Neural cell (in vitro differentiated cells): ENCODE data around the gene PER1. TPM values are rescaled to one million over a fixed set of nuclear protein-coding genes. Genes with fewer than 3 reads are reported as not detected.

Experiments
- H2AFZ ChIP-seq: fragments of 200-600, 300-800 bp; sonication (generic), shearing (Covaris generic); 2 replicates; pipeline ENCODE4 v1.6.0; 2014; ENCODE audit warnings: low read depth, mild to moderate bottlenecking, antibody characterized with exemption, low read length, moderate library complexity
- H3F3A ChIP-seq: fragments of 200-600 bp; shearing (Covaris generic); 2 replicates; pipeline ENCODE4 v1.6.1; 2016; ENCODE audit warnings: mild to moderate bottlenecking, moderate library complexity, mixed read lengths, antibody characterized with exemption, low read length; ENCODE audit not compliant: insufficient read depth, poor library complexity, severe bottlenecking
- H3K27ac ChIP-seq: fragments of 200-600, 300-800 bp; sonication (generic), shearing (Covaris generic); 2 replicates; pipeline ENCODE4 v1.5.1; 2014; ENCODE audit warnings: mild to moderate bottlenecking, low read length, moderate library complexity
- H3K27me3 ChIP-seq: fragments of 300-800, 200-600 bp; sonication (generic), shearing (Covaris generic); 2 replicates; pipeline ENCODE4 v1.6.0; 2014; ENCODE audit warnings: mild to moderate bottlenecking, low read depth, low read length, moderate library complexity; ENCODE audit not compliant: insufficient read depth
- H3K36me3 ChIP-seq: fragments of 300-800, 200-600 bp; sonication (generic), shearing (Covaris generic); 2 replicates; pipeline ENCODE4 v1.5.1; 2014; ENCODE audit warnings: mild to moderate bottlenecking, antibody characterized with exemption, low read length, moderate library complexity; ENCODE audit not compliant: insufficient read depth
- H3K4me2 ChIP-seq: fragments of 300-800, 200-600 bp; sonication (generic), shearing (Covaris generic); 2 replicates; pipeline ENCODE4 v1.6.0; 2014; ENCODE audit warnings: mild to moderate bottlenecking, low read length
- H3K4me3 ChIP-seq: fragments of 300-800, 200-600 bp; sonication (generic), shearing (Covaris generic); 2 replicates; pipeline ENCODE4 v1.5.1; 2014; ENCODE audit warnings: mild to moderate bottlenecking, low read length, moderate library complexity
- H3K79me2 ChIP-seq: fragments of 200-600 bp; shearing (Covaris generic); replicated peaks from 2 replicates; pipeline ENCODE4 v1.6.0; 2014; ENCODE audit warnings: mild to moderate bottlenecking, low read length, moderate library complexity; ENCODE audit not compliant: insufficient read depth
- H3K9ac ChIP-seq: fragments of 300-800, 200-600 bp; sonication (generic), shearing (Covaris generic); 2 replicates; pipeline ENCODE4 v1.6.1; 2016; ENCODE audit warnings: mild to moderate bottlenecking, low read length, mixed read lengths
- H3K9me2 ChIP-seq: fragments of 200-600 bp; shearing (Covaris generic); 2 replicates; pipeline ENCODE4 v1.6.1; 2016; ENCODE audit warnings: mild to moderate bottlenecking, low read length, mixed read lengths; ENCODE audit not compliant: insufficient read depth
- H3K9me3 ChIP-seq: fragments of 200-600, 300-800 bp; sonication (generic), shearing (Covaris generic); 2 replicates; pipeline ENCODE4 v1.6.1; 2016; ENCODE audit warnings: mild to moderate bottlenecking, mixed run types, low read length, moderate library complexity, mixed read lengths
- H4K20me1 ChIP-seq: fragments of 200-600 bp; shearing (Covaris generic); 2 replicates; pipeline ENCODE4 v1.6.1; 2016; ENCODE audit warnings: mild to moderate bottlenecking, mixed run types; ENCODE audit not compliant: insufficient read depth
- CTCF ChIP-seq: fragments of 450-650 bp; IDR thresholded peaks from 2 replicates; pipeline ENCODE4 v1.5.1; 2014; ENCODE audit warnings: antibody characterized with exemption, mild to moderate bottlenecking, moderate library complexity; ENCODE audit not compliant: poor library complexity, severe bottlenecking
- EP300 ChIP-seq: fragments of 450-650 bp; conservative IDR thresholded peaks from 2 replicates; pipeline ENCODE4 v1.6.1; 2014; ENCODE audit warnings: antibody characterized with exemption, mild to moderate bottlenecking, moderate library complexity; ENCODE audit not compliant: poor library complexity, severe bottlenecking
- POLR2AphosphoS5 ChIP-seq: IDR thresholded peaks from 2 replicates; pipeline ENCODE4 v1.6.1; 2012
- REST ChIP-seq: IDR thresholded peaks from 2 replicates; pipeline ENCODE4 v1.6.1; 2012; ENCODE audit warnings: borderline replicate concordance
- SMC3 ChIP-seq: fragments of 450-650 bp; conservative IDR thresholded peaks from 2 replicates; pipeline ENCODE4 v1.6.1; 2014; ENCODE audit warnings: antibody characterized with exemption, mild to moderate bottlenecking, moderate library complexity; ENCODE audit not compliant: poor library complexity
- polyA plus RNA-seq: library from polyadenylated mRNA; depleted of rRNA; stranded (reverse); fragments of >200 nt; gene quantifications from 2 replicates; pipeline ENCODE4 v1.2.3, GENCODE V29; 2014

PER1 gene
- polyA plus RNA-seq, 1 donor from 2014 or later: 1.9 TPM

DNA sequence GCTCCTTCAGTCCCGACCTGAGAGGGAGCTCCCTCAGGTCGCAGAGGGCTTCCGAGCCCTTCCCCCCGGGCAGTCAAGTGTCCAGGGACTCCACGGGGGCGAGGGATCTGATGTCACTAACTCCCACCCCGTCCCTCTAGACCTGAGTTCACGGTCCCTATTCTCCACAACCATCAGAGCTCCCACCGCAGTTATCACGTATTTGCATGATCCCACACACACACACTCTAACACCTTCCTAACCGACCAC is 3.7 kb upstream of the PER1 start:
- Histone ChIP-seq H3K27ac (peak overlapping the region; percentile 75), H2AFZ (no peak overlapping the region), H3K9ac (peak overlapping the region; percentile 67)

DNA sequence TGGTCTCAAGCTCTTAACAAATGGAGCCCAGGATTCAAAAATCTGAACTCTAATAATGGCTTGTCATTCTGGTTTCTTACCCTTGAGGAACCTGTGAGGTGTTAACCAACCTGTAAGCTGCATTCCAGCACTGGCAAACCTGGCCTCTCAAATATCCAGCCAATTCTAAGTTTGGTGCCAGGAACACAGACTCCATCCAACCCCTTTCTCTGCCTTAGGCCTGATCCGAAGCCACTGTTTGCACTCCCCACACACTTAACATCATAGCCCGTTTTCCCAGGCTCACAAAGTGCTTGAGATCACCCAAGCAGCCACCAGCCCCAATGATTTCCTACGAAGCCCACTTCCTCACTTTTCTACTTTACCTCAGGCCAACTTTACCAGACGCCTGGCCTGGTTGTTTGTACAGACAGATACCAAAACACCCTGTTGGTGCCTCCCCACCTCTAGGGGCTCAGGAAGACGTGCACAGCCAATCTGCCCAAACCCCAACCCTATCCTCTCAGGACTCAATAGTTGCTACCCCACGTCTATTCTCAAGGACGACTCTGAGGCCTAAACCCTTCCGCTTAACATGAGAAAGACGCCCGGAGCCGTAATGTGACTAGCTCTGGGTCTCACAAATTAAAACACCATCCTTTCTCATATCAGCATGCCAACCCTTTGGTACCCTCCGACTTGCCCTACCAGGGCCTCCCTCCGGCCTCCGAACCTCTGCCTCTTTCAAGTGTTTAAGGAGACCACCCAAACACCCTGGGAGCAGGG is 3.2 kb upstream of the PER1 start:
- no peaks in the 10 kb centered on the region for H3K36me3 ChIP-seq
- H3K27ac ChIP-seq: peak overlapping the region; percentile 75

More for the DNA sequence above, 3.7 kb upstream of the PER1 start:
- peaks cover 7% of the 10 kb centered on the region for H4K20me1 ChIP-seq
- TF ChIP-seq SMC3: peak; percentile 21
- no peak for TF ChIP-seq CTCF
- H3K36me3 ChIP-seq: no peaks in the 10 kb centered on the region
- no peaks in the 10 kb centered on the region for H3K9me2 ChIP-seq
- H3K4me3 ChIP-seq: peak overlapping the region; percentile 67
- H3K27me3 ChIP-seq: no peaks in the 10 kb centered on the region
- peak overlapping the region; percentile 52 for H3K4me2 ChIP-seq
- no peaks in the 10 kb centered on the region for H3K9me3 ChIP-seq
- H3K79me2 ChIP-seq: peaks cover 22% of the 10 kb centered on the region
- H3F3A ChIP-seq: peaks cover 6% of the 10 kb centered on the region

More for the DNA sequence above, 3.2 kb upstream of the PER1 start:
- no peaks in the 10 kb centered on the region for H3K27me3 ChIP-seq
- TF ChIP-seq SMC3: no peak
- TF ChIP-seq CTCF: no peak
- no peak for TF ChIP-seq REST
- no peak for TF ChIP-seq POLR2AphosphoS5
- TF ChIP-seq EP300: no peak
- H3K9me3 ChIP-seq: no peaks in the 10 kb centered on the region
- H2AFZ ChIP-seq: no peak overlapping the region
- H3K79me2 ChIP-seq: peaks cover 17% of the 10 kb centered on the region
- peak overlapping the region; percentile 67 for H3K9ac ChIP-seq
- H4K20me1 ChIP-seq: peaks cover 7% of the 10 kb centered on the region
- peak overlapping the region; percentile 67 for H3K4me3 ChIP-seq
- peak overlapping the region; percentile 52 for H3K4me2 ChIP-seq
- peaks cover 6% of the 10 kb centered on the region for H3F3A ChIP-seq
- no peaks in the 10 kb centered on the region for H3K9me2 ChIP-seq
